Fibroblast of peridontal ligament (primary cell): ENCODE results near the gene MEGF8.

Experiments used
- DNase-seq: peaks from one replicate; pipeline ENCODE4 v3.0.0-alpha.2; 2010; ENCODE audit errors: extremely low read depth

Gene MEGF8

GRCh38 chr19:42419309-42419708 is 93.9 kb downstream of the MEGF8 start:
- no peak for DNase-seq

GRCh38 chr19:42420055-42420544 is 94.7 kb downstream of the MEGF8 start:
- DNase-seq = peak; percentile 37

GRCh38 chr19:42421101-42421500 is 95.7 kb downstream of the MEGF8 start:
- no peak for DNase-seq

- no peak for DNase-seq
Observed at GRCh38 chr19:42421591-42422031, 96.2 kb downstream of the MEGF8 start.

- no peak for DNase-seq
Observed at GRCh38 chr19:42422092-42422900, 96.9 kb downstream of the MEGF8 start.

GRCh38 chr19:42422901-42423461 is 97.5 kb downstream of the MEGF8 start:
- DNase-seq = no peak

- DNase-seq = peak; percentile 87
Observed at GRCh38 chr19:42423462-42424344, 98.3 kb downstream of the MEGF8 start.

- DNase-seq = no peak
Observed at GRCh38 chr19:42424345-42424707, 98.9 kb downstream of the MEGF8 start.

- no peak for DNase-seq
Observed at GRCh38 chr19:42424712-42425131, 99.3 kb downstream of the MEGF8 start.

GRCh38 chr19:42426643-42427042 is 101.2 kb downstream of the MEGF8 start:
- DNase-seq = no peak

GRCh38 chr19:42427313-42427712 is 101.9 kb downstream of the MEGF8 start, which contains the start of gene LIPE:
TSS of gene LIPE (minus strand) at chr19:42427388. CDS start at chr19:42427149, 239 bp downstream.
- no peak for DNase-seq
